ENCODE results near the gene HSPE1. TPM values are rescaled to one million over a fixed set of nuclear protein-coding genes. Genes with fewer than 3 reads are reported as not detected.
"Not testable (repeated sequence)": the region's sequence is repeated elsewhere in the genome, so short reads cannot be mapped to it uniquely, and the experiment has no call there.

Gene HSPE1
- total RNA-seq, 2 experiments from 2014 or later = 91.0 to 95.6 TPM

DNA sequence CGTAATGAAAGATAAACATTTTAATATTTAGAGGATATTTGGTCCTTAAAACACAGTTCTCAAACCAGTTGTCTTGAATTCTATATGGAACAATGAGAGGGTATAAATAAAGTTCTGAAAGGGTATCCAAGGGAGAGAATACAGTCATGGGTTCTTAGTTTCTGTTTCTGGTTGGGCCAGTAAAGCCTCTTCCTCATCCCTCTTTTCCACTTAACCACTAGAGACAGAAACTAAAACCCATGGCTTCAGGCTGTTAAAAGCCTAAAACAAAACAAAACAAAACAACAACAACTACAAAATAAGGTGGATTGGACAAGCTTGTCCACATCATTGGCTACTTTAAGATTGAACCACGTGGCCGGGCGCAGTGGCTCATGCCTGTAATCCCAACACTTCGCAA is 28.0 kb upstream of the HSPE1 start:
- Mint-ChIP-seq H3K36me3 (ENCODE audit: low read depth) (peaks cover 52% of the 10 kb centered on the region), H3K9me3 (no peaks in the 10 kb centered on the region), H3K4me3 (no peak overlapping the region), H3K27ac (no peak overlapping the region), H3K27me3 (no peaks in the 10 kb centered on the region), H3K4me1 (peaks cover 3% of the 10 kb centered on the region)
- POLR2A ChIA-PET = interaction anchor here (0.6 to 0.7 kb wide), 2 partner anchors 17 to 301 kb away, joined by 3 to 5 read pairs; no protein-coding TSS in a partner anchor
- CTCF ChIA-PET = interaction anchor here (0.7 to 1.7 kb wide), 2 partner anchors 26 to 82 kb away, joined by 3 to 4 read pairs; no protein-coding TSS in a partner anchor
- DNase-seq = no peak

DNA sequence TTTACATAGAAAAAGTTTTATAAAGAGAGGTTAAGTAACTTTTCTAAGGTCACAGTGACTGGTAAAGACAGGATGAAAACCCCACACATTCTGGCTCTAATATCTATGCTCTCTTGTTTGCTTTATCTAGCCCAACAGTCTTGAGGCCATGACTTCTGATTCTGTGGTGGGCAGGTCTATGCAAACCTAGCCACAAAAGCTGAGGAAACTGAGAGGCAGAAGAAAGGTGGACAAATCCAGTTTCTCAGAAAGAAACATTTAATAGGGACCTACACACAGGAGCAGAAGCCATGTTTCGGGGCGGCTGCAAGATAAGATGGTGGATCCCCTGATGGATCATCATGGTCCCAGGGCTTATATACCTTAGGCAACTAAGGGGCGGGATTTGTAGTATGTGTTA is 22.4 kb upstream of the HSPE1 start:
- Mint-ChIP-seq H3K4me3 (no peak overlapping the region), H3K4me1 (peaks cover 4% of the 10 kb centered on the region), H3K27me3 (no peaks in the 10 kb centered on the region), H3K36me3 (ENCODE audit: low read depth) (peaks cover 62% of the 10 kb centered on the region), H3K9me3 (no peaks in the 10 kb centered on the region), H3K27ac (peak overlapping the region; percentile 25)
- ChIA-PET POLR2A (no interaction called here), CTCF (interaction anchor here (1.2 kb wide), 1 partner anchor 9 kb away, joined by 4 read pairs; no protein-coding TSS in a partner anchor)
- no peak for DNase-seq

DNA sequence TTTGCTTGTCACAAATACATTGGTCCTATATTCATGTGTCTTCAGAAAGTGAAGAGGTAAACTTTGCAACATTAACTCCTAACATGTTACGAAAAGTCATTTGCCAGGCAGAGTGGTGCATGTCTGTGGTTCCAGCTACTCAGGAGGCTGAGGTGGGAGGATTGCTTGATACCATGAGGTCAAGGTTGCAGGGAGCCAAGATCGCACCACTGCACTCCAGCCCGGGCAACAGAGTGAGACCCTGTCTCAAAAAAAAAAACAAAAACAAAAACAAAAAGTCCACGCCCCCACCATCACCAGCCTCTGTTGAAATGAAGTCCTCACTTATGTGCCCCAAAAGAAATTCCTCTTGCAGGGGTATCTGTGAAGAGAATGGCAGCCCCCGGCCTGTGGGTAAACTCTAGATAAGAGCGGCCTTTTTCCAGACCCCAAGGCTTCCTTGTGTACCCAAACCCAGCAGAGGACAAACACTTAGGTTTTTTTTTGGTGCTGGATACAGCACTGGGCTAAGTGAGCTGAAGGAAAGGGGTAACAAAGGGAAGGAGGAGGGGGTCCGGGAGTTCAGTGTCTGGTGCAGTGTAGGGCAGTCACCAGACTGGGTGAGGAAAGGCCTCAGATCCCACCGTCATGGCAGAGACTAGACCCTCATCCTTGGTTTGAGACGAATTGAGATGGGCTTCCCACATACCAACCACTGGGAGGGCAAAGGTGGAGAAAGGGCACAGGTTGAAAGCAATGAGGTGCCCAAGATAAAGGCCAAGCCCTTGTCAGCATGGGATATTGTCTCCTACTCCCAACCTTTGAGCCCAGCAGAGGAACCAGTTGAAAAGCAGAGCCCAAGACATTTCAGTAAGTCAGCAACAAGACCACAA is 19.8 kb upstream of the HSPE1 start:
- H3K4me1 Mint-ChIP-seq = peaks cover 4% of the 10 kb centered on the region
- H3K4me3 Mint-ChIP-seq = no peak overlapping the region
- H3K9me3 Mint-ChIP-seq = peaks cover 9% of the 10 kb centered on the region
- CTCF ChIA-PET = interaction anchor here (0.7 kb wide), 2 partner anchors 9 to 1030 kb away, joined by 3 read pairs; no protein-coding TSS in a partner anchor
- H3K27me3 Mint-ChIP-seq = no peaks in the 10 kb centered on the region
- H3K27ac Mint-ChIP-seq = peak overlapping the region; percentile 55
- peaks cover 64% of the 10 kb centered on the region for H3K36me3 Mint-ChIP-seq (ENCODE audit: low read depth)
- POLR2A ChIA-PET = interaction anchor here (0.6 kb wide), 1 partner anchor 10 kb away, joined by 3 read pairs; no protein-coding TSS in a partner anchor
- DNase-seq = no peak

DNA sequence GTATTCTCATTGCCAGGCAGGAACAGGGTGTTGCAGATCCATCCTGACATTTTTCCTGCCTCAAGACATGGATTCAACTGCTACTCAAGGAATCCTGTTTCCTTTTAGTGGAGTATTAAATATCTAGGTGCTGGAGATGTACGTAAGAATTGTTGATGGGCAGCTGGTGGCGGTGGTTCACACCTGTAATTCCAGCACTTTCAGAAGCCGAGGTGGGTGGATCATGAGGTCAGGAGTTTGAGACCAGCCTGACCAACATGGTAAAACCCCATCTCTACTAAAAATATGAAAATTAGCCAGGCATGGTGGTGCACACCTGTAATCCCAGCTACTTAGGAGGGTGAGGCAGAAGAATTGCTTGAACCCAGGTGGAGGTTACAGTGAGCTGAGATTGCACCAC is 15.9 kb upstream of the HSPE1 start:
- Mint-ChIP-seq H3K36me3 (ENCODE audit: low read depth) (peaks cover 76% of the 10 kb centered on the region), H3K9me3 (peaks cover 12% of the 10 kb centered on the region)
- H3K27me3 Mint-ChIP-seq, H3K4me3 Mint-ChIP-seq, H3K4me1 Mint-ChIP-seq, H3K27ac Mint-ChIP-seq, DNase-seq: not testable (repeated sequence)
- POLR2A ChIA-PET = interaction anchor here (1.1 kb wide), 1 partner anchor 15 kb away, joined by 3 read pairs; the partner anchor contains the start of genes HSPD1 and HSPE1
- CTCF ChIA-PET = interaction anchor here (0.9 to 1.9 kb wide), 3 partner anchors 12 to 31 kb away, joined by 3 to 6 read pairs (median 4); no protein-coding TSS in a partner anchor

DNA sequence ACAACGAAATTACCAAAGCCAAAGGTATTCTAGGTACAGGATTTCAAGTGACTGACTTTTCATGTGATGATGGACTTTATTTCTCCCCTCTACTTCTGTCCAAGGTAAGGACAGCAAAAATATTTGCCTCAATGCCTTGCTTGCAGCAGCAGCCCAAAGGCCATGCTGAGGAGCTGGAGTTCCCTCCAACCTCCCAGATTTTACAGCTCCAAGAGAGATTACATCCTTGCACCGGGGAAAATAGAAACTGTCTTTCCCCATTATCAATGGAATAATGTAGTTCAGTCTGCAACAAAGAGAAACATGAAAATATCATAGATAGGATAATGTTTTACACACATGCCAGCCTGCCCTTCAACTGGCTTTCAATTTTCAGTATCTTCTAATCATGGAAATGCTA is 14.0 kb upstream of the HSPE1 start:
- H3K4me1 Mint-ChIP-seq = peaks cover 2% of the 10 kb centered on the region
- no peak for DNase-seq
- POLR2A ChIA-PET = no interaction called here
- H3K4me3 Mint-ChIP-seq = no peak overlapping the region
- H3K27me3 Mint-ChIP-seq = no peaks in the 10 kb centered on the region
- peaks cover 81% of the 10 kb centered on the region for H3K36me3 Mint-ChIP-seq (ENCODE audit: low read depth)
- H3K27ac Mint-ChIP-seq = no peak overlapping the region
- CTCF ChIA-PET = no interaction called here
- H3K9me3 Mint-ChIP-seq = peaks cover 12% of the 10 kb centered on the region

DNA sequence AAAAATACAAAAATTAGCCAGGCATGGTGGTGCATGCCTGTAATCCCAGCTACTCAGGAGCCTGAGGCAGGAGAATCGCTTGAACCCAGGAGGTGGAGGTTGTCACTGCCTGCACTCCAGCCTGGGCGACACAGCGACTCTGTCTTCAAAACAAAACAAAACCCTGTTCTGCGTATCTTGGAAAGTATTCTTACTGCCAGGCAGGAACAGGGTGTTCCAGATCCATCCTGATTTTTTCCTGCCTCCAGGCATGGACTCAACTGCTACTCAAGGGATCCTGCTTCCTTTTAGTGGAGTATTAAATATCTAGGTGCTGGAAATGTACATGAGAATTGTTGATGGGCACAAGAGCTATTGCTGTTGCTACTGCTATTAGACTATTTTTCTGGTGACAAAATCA is 12.8 kb upstream of the HSPE1 start:
- DNase-seq = no peak
- Mint-ChIP-seq H3K36me3 (ENCODE audit: low read depth) (peaks cover 85% of the 10 kb centered on the region), H3K27me3 (no peaks in the 10 kb centered on the region), H3K9me3 (peaks cover 12% of the 10 kb centered on the region), H3K27ac (no peak overlapping the region), H3K4me1 (peaks cover 5% of the 10 kb centered on the region), H3K4me3 (no peak overlapping the region)
- ChIA-PET CTCF (no interaction called here), POLR2A (no interaction called here)

DNA sequence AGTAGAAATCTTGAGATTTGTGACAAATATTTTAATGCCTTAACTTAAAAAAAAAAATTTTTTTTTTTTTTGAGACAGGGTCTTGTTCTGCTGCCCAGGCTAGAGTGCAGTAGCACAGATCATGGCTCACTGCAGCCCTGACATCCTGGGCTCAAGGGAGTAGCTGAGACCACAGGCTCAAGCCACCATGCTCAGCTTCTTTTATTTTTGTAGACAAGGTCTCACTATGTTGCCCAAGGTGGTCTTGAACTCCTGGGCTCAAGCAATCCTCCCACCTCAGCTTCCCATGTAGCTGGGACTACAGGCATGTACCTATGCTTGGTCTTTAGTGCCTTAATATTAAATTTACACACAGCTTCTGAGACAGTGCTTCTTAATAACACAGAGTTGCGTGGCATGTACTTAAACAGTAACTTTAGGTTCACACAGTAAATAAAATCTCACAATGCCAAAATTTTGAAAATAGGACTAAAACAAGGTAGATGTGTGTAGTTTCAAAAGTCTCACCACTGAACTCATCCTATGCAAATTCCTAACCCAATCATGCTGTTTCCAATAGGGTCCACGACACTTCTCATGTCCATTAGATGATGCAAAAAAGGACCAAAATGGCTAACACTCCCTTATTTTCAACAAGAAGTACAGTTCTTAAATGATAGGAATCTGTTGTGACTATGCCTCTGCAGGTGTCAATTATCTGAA is 4.6 kb upstream of the HSPE1 start:
- ChIA-PET CTCF (interaction anchor here (0.6 to 1.3 kb wide), 5 partner anchors 10 to 29 kb away, joined by 3 to 5 read pairs (median 3); no protein-coding TSS in a partner anchor), POLR2A (interaction anchor here (0.6 to 0.8 kb wide), 2 partner anchors 21 to 39 kb away, joined by 3 to 4 read pairs; partner anchors contain the start of gene MOB4)
- peaks cover 51% of the 10 kb centered on the region for H3K4me1 Mint-ChIP-seq

DNA sequence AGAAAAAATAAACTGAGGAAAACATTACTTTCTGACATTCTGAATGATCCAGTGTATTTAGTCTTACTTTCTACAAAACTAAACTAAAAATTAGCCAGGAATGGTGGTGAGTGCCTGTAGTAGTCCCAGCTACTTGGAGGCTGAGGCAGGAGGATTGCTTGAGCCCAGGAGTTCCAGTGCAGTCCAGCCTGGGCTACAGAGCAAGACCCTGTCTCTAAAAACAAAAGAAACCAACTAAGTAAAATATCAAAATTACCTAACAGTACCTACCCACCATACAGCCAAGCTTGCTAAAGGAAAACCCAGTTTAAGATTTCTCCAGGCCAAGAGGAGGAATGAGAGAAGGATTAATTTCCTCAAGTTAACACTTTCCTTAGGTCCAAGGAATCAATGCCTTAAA is 3.5 kb upstream of the HSPE1 start:
- Mint-ChIP-seq H3K27ac (no peak overlapping the region), H3K36me3 (ENCODE audit: low read depth) (peaks cover 68% of the 10 kb centered on the region)
- CTCF ChIA-PET = interaction anchor here (1.0 to 1.3 kb wide), 3 partner anchors 9 to 18 kb away, joined by 3 read pairs; no protein-coding TSS in a partner anchor

More for the DNA sequence above, 4.6 kb upstream of the HSPE1 start:
- Mint-ChIP-seq H3K4me3 (peak overlapping the region; percentile 8), H3K36me3 (ENCODE audit: low read depth) (peaks cover 69% of the 10 kb centered on the region), H3K27ac (no peak overlapping the region), H3K27me3 (no peaks in the 10 kb centered on the region), H3K9me3 (no peaks in the 10 kb centered on the region)
- no peak for DNase-seq

DNA sequence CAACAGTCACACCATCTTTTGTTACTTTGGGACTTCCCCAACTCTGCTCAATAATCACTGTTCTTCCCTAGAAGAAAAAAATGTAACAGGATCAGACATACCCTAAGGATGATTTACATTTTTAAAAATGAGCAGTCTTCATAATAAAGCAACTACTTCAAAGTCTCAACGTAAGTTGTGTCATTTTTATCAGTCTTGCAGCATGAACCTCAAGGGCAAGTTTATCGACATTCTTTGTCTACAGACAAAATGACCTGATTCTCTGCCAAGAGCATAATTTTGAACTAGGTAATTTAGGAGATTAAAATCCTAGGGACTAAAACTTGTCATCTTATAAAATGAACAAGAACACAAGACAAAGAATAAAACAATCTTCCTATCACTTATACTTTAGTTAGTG is 2.9 kb upstream of the HSPE1 start:
- Mint-ChIP-seq H3K4me1 (peaks cover 63% of the 10 kb centered on the region), H3K27me3 (no peaks in the 10 kb centered on the region), H3K4me3 (peak overlapping the region; percentile 91), H3K27ac (peak overlapping the region; percentile 98), H3K9me3 (no peaks in the 10 kb centered on the region), H3K36me3 (ENCODE audit: low read depth) (peaks cover 70% of the 10 kb centered on the region)
- no peak for DNase-seq
- CTCF ChIA-PET = interaction anchor here (0.6 to 1.5 kb wide), 2 partner anchors 8 to 13 kb away, joined by 3 to 6 read pairs; no protein-coding TSS in a partner anchor
- POLR2A ChIA-PET = no interaction called here

More for the DNA sequence above, 3.5 kb upstream of the HSPE1 start:
- Mint-ChIP-seq H3K4me1 (peaks cover 56% of the 10 kb centered on the region), H3K27me3 (no peaks in the 10 kb centered on the region), H3K9me3 (no peaks in the 10 kb centered on the region), H3K4me3 (peak overlapping the region; percentile 91)
- DNase-seq = no peak
- POLR2A ChIA-PET = interaction anchor here (0.6 kb wide), 2 partner anchors 38 to 67 kb away, joined by 4 to 5 read pairs; no protein-coding TSS in a partner anchor

DNA sequence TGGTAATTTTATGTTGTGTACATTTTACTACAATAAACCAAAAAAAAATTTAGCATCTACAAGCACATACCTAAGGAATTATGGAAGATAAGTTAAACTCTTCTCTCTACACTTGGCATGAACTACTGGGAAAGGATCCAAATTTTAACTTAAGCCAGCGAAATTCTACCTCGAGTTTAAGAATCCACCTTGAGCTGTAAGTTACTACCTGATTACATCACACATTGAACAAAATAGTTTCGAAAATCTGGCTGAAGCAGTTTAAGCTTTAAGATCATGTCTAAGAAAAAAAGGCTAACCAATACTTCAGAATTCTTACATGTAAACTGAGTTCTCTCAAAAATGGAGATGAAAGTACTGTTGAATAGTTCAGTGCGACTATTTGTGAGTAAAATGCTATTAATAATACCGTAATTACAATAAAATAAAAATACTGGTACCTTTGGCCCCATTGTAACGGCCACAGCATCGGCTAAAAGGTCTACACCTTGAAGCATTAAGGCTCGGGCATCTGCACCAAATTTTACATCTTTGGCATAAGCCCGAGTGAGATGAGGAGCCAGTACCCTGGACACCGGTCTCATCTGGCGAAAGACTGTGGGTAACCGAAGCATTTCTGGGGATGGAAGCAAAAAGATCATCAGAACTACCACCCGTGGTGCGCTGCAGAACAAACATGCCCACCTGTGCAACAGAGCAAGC is 1.8 kb upstream of the HSPE1 start:
- no peaks in the 10 kb centered on the region for H3K27me3 Mint-ChIP-seq
- H3K4me3 Mint-ChIP-seq = peak overlapping the region; percentile 91
- ChIA-PET CTCF (interaction anchor here (0.6 to 1.5 kb wide), 4 partner anchors 9 to 46 kb away, joined by 3 to 6 read pairs (median 4); no protein-coding TSS in a partner anchor), POLR2A (interaction anchor here (0.6 to 0.7 kb wide), 3 partner anchors 18 to 208 kb away, joined by 3 to 5 read pairs (median 3); no protein-coding TSS in a partner anchor)
- H3K36me3 Mint-ChIP-seq (ENCODE audit: low read depth) = peaks cover 70% of the 10 kb centered on the region
- H3K9me3 Mint-ChIP-seq = no peaks in the 10 kb centered on the region
- peak overlapping the region; percentile 98 for H3K27ac Mint-ChIP-seq
- peaks cover 64% of the 10 kb centered on the region for H3K4me1 Mint-ChIP-seq
- DNase-seq = no peak

DNA sequence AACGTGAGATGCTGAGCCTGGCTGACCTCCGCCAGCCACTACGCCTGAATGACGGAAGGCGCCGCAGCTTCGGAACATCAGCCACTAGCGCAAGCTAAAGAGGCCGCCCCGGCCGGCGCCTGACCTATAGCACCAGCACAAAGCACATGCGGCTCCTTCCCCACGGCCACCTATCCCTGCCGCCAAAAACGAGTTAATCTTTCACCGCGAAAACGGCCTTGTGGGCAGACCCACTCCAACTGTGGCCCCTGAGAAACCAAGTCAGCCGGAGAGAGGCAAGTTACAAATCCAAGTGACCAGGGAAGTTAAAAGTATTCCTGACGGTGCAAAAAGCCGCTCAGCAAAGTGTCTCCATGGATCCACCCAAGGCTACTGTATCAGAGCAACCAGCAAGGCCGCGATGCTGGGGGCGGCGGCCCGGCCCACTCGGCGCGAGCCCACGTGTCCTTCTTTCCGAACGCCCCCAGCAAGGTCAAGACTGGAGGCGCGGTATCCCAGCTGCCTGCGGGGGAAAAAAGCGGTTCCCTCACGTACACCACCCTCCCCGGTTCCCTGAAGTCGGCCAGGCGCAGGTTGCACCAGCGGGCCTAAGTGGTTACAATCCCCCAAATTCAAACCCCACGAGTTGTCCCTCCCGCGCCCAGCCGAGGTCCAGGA is 1.1 kb upstream of the HSPE1 start:
- H3K27ac Mint-ChIP-seq = peak overlapping the region; percentile 98
- peak; percentile 57 for DNase-seq
- ChIA-PET CTCF (interaction anchor here (1.0 to 1.5 kb wide), 3 partner anchors 15 to 27 kb away, joined by 4 to 6 read pairs (median 4); no protein-coding TSS in a partner anchor), POLR2A (interaction anchor here (0.6 to 1.0 kb wide), 3 partner anchors 14 to 206 kb away, joined by 3 read pairs; partner anchors contain the start of gene MARS2)
- H3K9me3 Mint-ChIP-seq = no peaks in the 10 kb centered on the region
- peaks cover 62% of the 10 kb centered on the region for H3K4me1 Mint-ChIP-seq
- H3K27me3 Mint-ChIP-seq = no peaks in the 10 kb centered on the region
- H3K36me3 Mint-ChIP-seq (ENCODE audit: low read depth) = peaks cover 70% of the 10 kb centered on the region
- H3K4me3 Mint-ChIP-seq = peak overlapping the region; percentile 91

Measured in activated CD4-positive, alpha-beta T cell treated with anti-CD3 and anti-CD28 coated beads, Interleukin-2, amount 10 ng/mL, durations not matched to agents 7 days and 5 days (primary cell).